HuH-7.5 (cell line): ENCODE measurements around the gene BARX2.

Experiments used
- DNase-seq: peaks from one replicate; pipeline ENCODE4 v3.0.0; 2011; ENCODE audit warnings: low spot score

BARX2 gene

DNA sequence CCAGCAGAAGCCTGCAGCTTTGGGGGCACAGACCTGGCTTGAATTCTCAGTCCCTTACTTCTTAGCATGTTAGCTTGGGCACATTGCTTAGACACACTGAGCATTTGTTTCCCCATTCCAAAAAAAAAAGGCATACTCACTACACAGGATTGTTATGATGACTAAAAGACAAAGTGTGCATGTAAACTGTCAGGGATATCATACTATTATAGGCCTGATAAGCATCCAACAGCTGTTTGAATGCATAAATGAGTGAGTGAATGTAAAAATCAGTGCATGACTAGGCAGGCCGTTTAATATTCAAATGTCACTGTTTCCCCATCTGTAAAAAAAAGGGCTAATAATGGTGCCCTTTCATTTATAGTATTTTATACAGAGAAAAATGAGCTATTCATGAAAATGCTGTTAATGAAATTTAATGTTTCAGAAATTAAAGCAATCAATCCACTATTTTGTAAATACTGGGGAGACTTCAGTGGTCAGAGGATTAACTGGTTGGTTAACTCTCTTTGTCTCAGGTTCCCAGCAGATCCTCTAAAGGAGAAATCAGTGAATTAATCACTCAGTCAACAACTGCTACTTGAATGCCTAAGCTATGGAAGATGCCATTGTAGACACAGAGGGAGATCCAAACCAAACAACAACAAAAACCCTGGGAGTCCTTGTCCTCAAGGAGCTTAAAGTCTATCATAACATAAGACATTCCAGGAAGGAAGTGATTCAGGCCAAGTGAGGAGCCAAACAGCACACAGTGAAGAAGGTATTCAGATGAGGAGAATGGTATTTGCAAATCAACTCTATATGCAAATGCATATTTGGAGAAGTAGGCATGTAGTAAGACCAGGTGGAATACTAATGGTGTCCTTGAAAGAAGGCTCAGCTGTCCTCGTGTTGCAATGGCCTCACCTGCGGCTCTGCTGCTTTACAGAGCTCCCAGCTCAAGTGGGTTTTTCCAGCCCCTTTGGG is 26.8 kb downstream of the BARX2 start:
- DNase-seq: no peak

GRCh38 chr11:129404731-129405130 is 29.1 kb downstream of the BARX2 start:
- DNase-seq: no peak

DNA sequence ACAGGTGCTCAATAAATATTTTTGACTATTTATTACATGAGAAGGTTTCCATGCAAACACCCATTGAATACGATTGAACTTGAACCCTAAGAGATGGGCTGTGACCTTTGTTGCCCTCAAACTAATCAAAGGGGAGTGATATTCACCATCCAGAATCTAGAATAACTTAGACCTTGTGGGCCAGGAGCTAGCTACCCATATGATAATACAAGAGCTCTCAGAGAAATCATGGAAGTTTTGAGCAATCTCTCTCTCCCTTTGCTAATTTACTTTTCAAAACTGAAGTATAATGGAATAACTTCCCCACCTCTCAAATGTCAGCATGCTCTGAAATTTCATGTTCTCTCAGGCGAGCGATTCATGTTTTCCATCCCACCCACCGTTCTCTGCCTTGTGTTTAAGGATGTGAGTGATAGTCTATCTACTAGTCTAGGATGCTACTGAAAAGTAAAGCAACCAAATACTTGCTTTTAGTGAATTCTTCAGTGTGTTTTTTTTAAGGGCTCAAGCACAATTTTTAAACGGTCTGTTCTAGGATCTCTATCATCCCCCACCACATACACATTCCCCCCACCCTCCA is 33.3 kb downstream of the BARX2 start:
- no peak for DNase-seq

- no peak for DNase-seq
Observed at GRCh38 chr11:129410395-129410960, 34.8 kb downstream of the BARX2 start.

DNA sequence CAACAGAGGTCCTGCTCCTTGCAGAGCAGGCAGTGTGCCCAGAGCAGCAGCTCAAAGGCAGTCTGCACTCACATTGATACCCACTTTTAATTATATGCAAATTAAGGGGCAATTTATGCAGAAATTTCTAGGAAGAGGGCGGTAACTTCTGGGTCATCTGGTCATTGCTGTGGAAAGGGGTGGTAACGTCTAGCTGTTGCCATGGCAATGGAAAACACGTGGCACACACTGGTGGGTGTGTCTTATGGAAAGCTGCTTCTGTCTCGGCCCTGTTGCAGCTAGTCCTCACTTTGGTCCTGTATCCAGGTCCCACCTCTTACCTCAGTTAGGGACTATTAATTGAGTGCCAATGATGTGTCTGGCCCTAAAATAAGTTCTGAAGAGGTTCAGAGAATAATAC is 36.8 kb downstream of the BARX2 start:
- DNase-seq: no peak

GRCh38 chr11:129414144-129414872 is 38.7 kb downstream of the BARX2 start:
- DNase-seq: no peak

DNA sequence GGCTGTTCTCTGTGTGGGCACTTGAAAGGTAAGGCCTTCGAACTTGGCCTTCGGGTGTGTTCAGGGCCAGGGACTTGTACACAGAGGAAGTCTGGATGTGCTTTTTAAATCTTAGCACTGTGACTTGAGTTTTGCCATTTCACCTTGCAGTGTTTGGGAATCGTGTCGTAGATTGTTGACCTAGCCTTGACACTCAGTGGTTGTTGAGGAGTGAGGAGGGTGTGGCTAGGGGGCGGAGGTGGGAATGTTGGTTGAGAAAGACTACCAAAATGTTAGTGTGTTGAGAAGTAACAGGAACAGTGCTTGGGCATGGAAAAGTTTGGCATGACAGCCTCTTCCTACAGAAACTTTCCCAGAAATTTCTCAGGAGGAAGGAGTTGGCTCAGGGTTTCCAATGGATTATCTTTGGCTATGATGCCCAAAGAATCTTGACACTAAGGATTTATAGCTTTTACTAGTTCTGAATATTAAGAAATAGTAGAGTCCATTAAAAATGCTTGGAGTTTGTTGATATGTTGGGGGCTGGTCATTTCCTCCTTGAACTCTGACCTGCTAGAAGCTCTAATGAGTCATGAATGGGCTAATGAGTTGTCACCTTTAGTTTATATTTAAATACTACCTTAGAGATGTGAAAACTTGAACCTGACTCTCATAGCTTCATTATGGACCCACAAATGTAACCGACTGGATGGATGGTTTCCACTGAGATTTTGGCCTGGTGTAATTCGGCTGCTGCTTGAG is 40.6 kb downstream of the BARX2 start:
- DNase-seq: no peak

DNA sequence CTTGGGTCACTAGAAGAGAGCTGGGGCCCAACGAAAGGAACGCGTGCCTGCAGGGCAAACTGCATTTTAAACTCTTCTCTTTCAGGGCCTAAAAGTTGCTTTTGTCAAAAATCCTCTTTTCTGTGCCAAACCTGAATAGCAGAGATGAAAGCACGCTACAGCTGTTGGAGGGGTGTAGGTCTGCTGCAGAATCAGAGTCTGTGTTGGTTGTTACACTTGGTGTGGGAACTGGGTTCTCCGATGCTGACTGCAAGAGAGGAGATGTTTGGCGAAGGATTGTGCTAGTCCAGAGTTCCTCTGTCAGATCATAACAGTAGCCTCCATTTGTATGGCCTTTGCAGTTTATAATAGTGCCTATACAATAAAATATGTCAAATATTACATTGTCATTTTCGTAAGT is 41.8 kb downstream of the BARX2 start:
- DNase-seq: no peak

- no peak for DNase-seq
Observed at GRCh38 chr11:129418039-129418438, 42.4 kb downstream of the BARX2 start.

- no peak for DNase-seq
Observed at GRCh38 chr11:129419386-129419785, 43.7 kb downstream of the BARX2 start.

DNA sequence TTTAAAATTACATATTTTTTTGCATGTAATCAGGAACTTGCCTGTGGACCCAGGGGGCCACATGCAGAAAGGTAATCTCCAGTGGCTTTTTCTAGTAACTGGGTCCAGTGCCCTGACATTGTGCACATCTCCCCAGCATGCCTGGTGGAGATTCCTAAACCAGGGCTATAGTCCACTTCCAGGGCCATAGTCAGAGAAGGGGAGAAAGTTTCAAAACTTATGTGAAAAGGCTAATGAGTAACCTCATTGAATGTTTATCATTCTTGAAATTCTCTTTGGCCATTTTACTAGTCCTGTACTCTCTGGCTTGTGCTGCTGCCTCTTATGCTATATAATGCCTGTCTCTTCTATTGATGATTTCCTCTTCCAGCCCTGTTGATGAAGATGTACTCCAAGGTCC is 47.8 kb downstream of the BARX2 start:
- DNase-seq: no peak

- DNase-seq: no peak
Observed at GRCh38 chr11:129425214-129425613, 49.6 kb downstream of the BARX2 start.

DNA sequence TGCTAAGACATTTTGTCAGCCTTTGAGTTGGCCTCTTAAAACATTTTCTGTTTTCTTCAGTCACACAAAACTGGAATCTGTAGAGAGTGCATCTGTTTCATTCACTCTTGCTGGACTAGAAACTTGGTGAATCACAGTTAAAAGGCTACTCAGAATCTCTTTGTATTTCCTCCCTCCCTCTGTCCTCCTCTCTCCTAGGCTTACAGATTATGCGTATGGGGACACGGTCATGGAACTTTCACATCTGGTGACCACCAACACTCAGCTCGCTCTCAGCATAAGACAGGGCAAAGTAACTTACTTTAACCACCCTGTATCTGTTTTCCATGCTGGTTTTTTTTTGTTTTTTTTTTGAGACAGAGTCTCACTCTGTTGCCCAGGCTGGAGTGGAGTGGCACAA is 50.4 kb downstream of the BARX2 start:
- no peak for DNase-seq

DNA sequence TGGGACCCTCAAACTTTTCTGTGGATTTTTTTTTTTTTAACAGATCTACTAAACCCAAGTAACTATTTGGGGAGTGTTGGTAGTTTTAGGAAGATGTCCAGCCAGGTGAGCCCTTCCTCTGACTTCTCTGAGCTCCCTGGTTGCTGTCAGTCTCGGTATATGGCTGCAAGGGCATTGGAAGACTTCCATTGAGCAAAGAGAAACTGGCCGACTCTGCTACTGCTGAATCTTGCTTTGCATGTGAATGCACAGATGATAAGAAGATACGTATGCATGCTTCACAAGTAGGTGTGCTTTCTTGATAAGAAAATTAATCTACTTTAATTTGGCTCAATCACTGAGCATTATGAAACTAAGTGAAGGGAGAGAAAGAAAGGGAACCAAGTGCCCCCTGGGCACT is 51.1 kb downstream of the BARX2 start:
- DNase-seq: no peak

DNA sequence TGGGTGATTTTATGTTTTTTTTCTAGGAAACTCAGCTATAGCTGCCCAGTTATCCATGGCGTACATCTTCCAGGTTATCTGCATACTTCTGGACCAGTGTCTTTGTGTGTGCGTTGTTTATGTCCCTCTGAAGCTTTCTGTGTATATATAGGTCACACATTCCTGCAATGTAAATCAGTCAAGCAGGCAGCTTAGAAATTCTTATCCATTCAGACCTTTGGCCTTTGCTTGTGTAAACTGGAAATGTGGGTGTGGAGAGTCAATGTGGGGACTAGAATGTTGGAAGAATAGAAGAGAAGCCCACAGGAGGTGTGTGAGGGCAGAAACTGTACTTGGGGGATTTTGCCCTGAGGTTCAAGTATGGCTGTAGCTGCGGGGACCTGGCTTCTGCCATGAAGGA is 51.7 kb downstream of the BARX2 start:
- DNase-seq: peak; percentile 15

- no peak for DNase-seq
Observed at GRCh38 chr11:129427816-129428406, 52.3 kb downstream of the BARX2 start.

- no peak for DNase-seq
Observed at GRCh38 chr11:129428557-129428956, 52.9 kb downstream of the BARX2 start.

DNA sequence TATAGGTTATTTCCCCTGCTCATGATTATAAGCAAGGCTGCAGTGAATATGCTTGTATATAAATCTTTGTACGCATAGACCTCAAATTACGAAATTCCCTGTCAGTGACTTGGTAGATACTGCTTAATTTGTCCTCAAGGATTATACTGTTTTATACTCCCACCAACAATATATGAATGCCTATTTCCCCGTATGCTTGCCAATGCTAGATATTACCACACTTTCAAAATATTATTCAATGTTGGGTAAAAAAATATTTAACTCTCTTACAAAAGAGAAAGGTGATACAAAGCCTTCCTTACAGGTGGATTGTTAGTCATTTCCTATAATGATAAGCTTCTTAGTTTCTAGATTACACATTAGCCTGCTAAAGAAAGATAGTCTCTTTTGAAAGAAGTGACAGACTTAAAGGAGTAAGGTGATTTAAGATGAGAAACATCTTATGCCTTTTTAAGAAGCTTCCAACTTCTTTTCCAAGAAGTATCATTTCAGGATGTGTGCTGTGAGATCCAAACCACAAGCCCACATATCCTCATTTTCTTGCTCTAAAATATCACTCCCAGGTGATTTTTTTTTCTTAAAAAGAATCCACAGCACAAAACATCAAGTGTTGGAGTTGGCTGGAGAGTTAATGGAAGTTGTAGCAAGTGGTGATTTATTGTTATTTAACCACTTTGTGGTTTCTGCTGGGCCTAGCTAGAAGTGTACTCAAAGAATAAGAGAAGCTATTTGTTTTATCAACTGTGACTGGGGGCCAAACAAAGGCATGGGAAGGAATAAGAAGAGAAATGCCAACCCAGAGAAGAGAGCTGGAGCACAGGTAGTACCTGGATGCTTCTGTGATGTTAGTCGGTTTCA is 59.2 kb downstream of the BARX2 start:
- DNase-seq: no peak

GRCh38 chr11:129435499-129436245 is 60.0 kb downstream of the BARX2 start:
- DNase-seq: no peak

DNA sequence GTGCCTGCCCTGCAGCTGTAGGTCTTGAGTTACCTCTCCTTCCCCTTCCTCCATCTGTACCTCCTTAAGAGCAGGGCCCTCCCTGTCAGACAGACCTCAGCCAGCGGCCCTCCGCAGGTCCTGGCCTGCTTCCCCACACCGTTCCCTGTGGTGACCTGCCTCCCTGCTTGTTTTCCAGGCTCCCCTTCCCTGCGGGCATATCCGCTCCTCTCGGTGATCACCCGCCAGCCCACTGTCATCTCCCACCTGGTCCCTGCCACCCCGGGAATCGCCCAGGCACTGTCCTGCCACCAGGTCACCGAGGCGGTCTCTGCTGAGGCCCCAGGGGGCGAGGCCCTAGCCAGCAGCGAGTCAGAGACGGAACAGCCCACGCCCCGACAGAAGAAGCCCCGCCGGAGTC is 60.9 kb downstream of the BARX2 start:
- DNase-seq: no peak
